ENCODE results near the gene NARF. TPM values are rescaled to one million over a fixed set of nuclear protein-coding genes. Genes with fewer than 3 reads are reported as not detected.
"Not testable (repeated sequence)": the region's sequence is repeated elsewhere in the genome, so short reads cannot be mapped to it uniquely, and the experiment has no call there.

The NARF gene
- total RNA-seq, 1 donor from 2014 or later = 55.4 TPM

GRCh38 chr17:82445542-82445941 is 13.0 kb upstream of the NARF start:
- peak; percentile 18 for DNase-seq (ENCODE audit: low read depth)

- no peak for DNase-seq (ENCODE audit: low read depth)
Observed at GRCh38 chr17:82446124-82446523, 12.4 kb upstream of the NARF start.

GRCh38 chr17:82446649-82447048 is 11.9 kb upstream of the NARF start:
- DNase-seq (ENCODE audit: low read depth) = no peak

GRCh38 chr17:82447876-82448275 is 10.7 kb upstream of the NARF start:
- DNase-seq (ENCODE audit: low read depth) = no peak

GRCh38 chr17:82449131-82449882 is 9.2 kb upstream of the NARF start:
- DNase-seq (ENCODE audit: low read depth) = no peak

GRCh38 chr17:82449883-82450356 is 8.6 kb upstream of the NARF start:
- no peak for DNase-seq (ENCODE audit: low read depth)

GRCh38 chr17:82450357-82451106 is 8.0 kb upstream of the NARF start, which contains the start of gene CYBC1:
TSS of gene CYBC1 (minus strand) at chr17:82450752. CDS start at chr17:82449254, 1,498 bp downstream.
- DNase-seq (ENCODE audit: low read depth) = peak; percentile 91

GRCh38 chr17:82452162-82452561 is 6.4 kb upstream of the NARF start:
- DNase-seq (ENCODE audit: low read depth) = no peak

GRCh38 chr17:82453151-82453550 is 5.4 kb upstream of the NARF start:
- not testable (repeated sequence) for DNase-seq (ENCODE audit: low read depth)

- not testable (repeated sequence) for DNase-seq (ENCODE audit: low read depth)
Observed at GRCh38 chr17:82453706-82454105, 4.8 kb upstream of the NARF start.

- no peak for DNase-seq (ENCODE audit: low read depth)
Observed at GRCh38 chr17:82457073-82457928, 1.2 kb upstream of the NARF start.

GRCh38 chr17:82457929-82458178 is 687 bp upstream of the NARF start:
- no peak for DNase-seq (ENCODE audit: low read depth)

- DNase-seq (ENCODE audit: low read depth) = peak; percentile 54
Observed at GRCh38 chr17:82458885-82459424, 414 bp downstream of the NARF start.

GRCh38 chr17:82459936-82460335 is 1.4 kb downstream of the NARF start:
- not testable (repeated sequence) for DNase-seq (ENCODE audit: low read depth)

GRCh38 chr17:82461827-82462524 is 3.4 kb downstream of the NARF start:
- no peak for DNase-seq (ENCODE audit: low read depth)

GRCh38 chr17:82463391-82463790 is 4.8 kb downstream of the NARF start:
- DNase-seq (ENCODE audit: low read depth) = no peak

GRCh38 chr17:82463925-82464566 is 5.5 kb downstream of the NARF start:
- DNase-seq (ENCODE audit: low read depth) = no peak

- no peak for DNase-seq (ENCODE audit: low read depth)
Observed at GRCh38 chr17:82464567-82464929, 6.0 kb downstream of the NARF start.

GRCh38 chr17:82465023-82465603 is 6.6 kb downstream of the NARF start:
- DNase-seq (ENCODE audit: low read depth) = no peak

- no peak for DNase-seq (ENCODE audit: low read depth)
Observed at GRCh38 chr17:82468692-82469091, 10.2 kb downstream of the NARF start.
